Ishikawa (cell line): ENCODE measurements around the gene CDC42BPA.

ENCODE experiments used
- CEBPB ChIP-seq: IDR thresholded peaks from 2 replicates; pipeline ENCODE4 v1.6.1; 2012
- EGR1 ChIP-seq: IDR thresholded peaks from 2 replicates; pipeline ENCODE4 v1.6.1; 2012
- EP300 ChIP-seq: IDR thresholded peaks from 2 replicates; pipeline ENCODE4 v1.6.1; 2012; ENCODE audit warnings: borderline replicate concordance
- MAX ChIP-seq: IDR thresholded peaks from 2 replicates; pipeline ENCODE4 v1.6.1; 2012
- RAD21 ChIP-seq: IDR thresholded peaks from 2 replicates; pipeline ENCODE4 v1.6.1; 2012; ENCODE audit warnings: low read depth
- REST ChIP-seq: IDR thresholded peaks from 2 replicates; pipeline ENCODE4 v1.6.1; 2012; ENCODE audit warnings: low read depth, mild to moderate bottlenecking
- TAF1 ChIP-seq: IDR thresholded peaks from 2 replicates; pipeline ENCODE4 v1.6.1; 2012; ENCODE audit warnings: low read depth, mild to moderate bottlenecking
- TEAD4 ChIP-seq: IDR thresholded peaks from 2 replicates; pipeline ENCODE4 v1.6.1; 2012
- ZBTB7A ChIP-seq: IDR thresholded peaks from 2 replicates; pipeline ENCODE4 v1.6.1; 2012; ENCODE audit warnings: low read depth

- TF ChIP-seq TAF1 (no peak), TEAD4 (no peak), REST (no peak), RAD21 (no peak), ZBTB7A (no peak), EP300 (no peak), MAX (no peak), EGR1 (no peak), CEBPB (no peak)
Measured at GRCh38 chr1:227006226-227006796, 312.0 kb downstream of the CDC42BPA start.
